ENCODE data around the gene CAD. TPM values are rescaled to one million over a fixed set of nuclear protein-coding genes. Genes with fewer than 3 reads are reported as not detected.

The CAD gene
- total and polyA plus RNA-seq, 9 of the 15 experiments (the other 6 are each of a cell fraction or from before 2014, with no cell fraction given), result 7.5 to 126 (median 33.7) TPM

- no peak for TF ChIP-seq RERE (CRISPR knock-in tag; IDR thresholded peaks at IDR 0.05; ENCODE audit: borderline replicate concordance)
- TF ChIP-seq ELF2 (CRISPR knock-in tag; IDR thresholded peaks at IDR 0.05), result peak; percentile 91
- TF ChIP-seq ZNF77 (CRISPR knock-in tag; IDR thresholded peaks at IDR 0.05), result no peak
- 0 out of 2 replicates have a peak, but pooled peaks have one; percentile 68 for TF ChIP-seq HDAC8 (tag; IDR thresholded peaks at IDR 0.05)
- no peak for TF ChIP-seq PATZ1 (CRISPR knock-in tag; IDR thresholded peaks at IDR 0.05; ENCODE audit: borderline replicate concordance)
- peak; percentile 70 for TF ChIP-seq SP1 (CRISPR knock-in tag; IDR thresholded peaks at IDR 0.05)
- peak; percentile 70 to 88 (median 85) for TF ChIP-seq YY1 (IDR thresholded peaks at IDR 0.05; ENCODE audit: borderline replicate concordance in 1 of 3, control insufficient read depth in 1 of 3, extremely low read depth in 1 of 3, insufficient read depth in 3 of 3, insufficient read length in 1 of 3, insufficient replicate concordance in 2 of 3, low read depth in 1 of 3, low read length in 2 of 3)
- TF ChIP-seq CHD2 (IDR thresholded peaks at IDR 0.05; ENCODE audit: low read depth, low read length), result peak; percentile 74
- TF ChIP-seq ILK (tag; IDR thresholded peaks at IDR 0.05; ENCODE audit: borderline replicate concordance, low read depth), result no peak
- TF ChIP-seq TAF9B (IDR thresholded peaks at IDR 0.05; ENCODE audit: partially characterized antibody), result peak; percentile 88
- peak; percentile 93 for TF ChIP-seq KDM5B (IDR thresholded peaks at IDR 0.05; ENCODE audit: insufficient replicate concordance, low read depth, low read length)
- peak; percentile 92; the same call in 1 of the 2 replicates for TF ChIP-seq NR1H2 (CRISPR knock-in tag; IDR thresholded peaks at IDR 0.05)
- TF ChIP-seq ZNF445 (CRISPR knock-in tag; IDR thresholded peaks at IDR 0.05; ENCODE audit: low read depth), result no peak
- TF ChIP-seq FOXP4 (CRISPR knock-in tag; IDR thresholded peaks at IDR 0.05; ENCODE audit: borderline replicate concordance), result no peak
- TF ChIP-seq PPARD (CRISPR knock-in tag; IDR thresholded peaks at IDR 0.05), result no peak
- TF ChIP-seq ZNF589 (CRISPR knock-in tag; IDR thresholded peaks at IDR 0.05; ENCODE audit: low read depth), result peak; percentile 6; the same call in 1 of the 2 replicates
- TF ChIP-seq FOXK2 (conservative IDR thresholded peaks at IDR 0.05 in 1 of 2, IDR thresholded peaks at IDR 0.05 in 1 of 2; ENCODE audit: low read depth in 2 of 2), result peak in 1 of 2 experiments; percentile 63; a peak in 2 of 4 replicates
Measured at GRCh38 chr2:27211943-27212625, 5.1 kb upstream of the CAD start, which contains the start of the genes ATRAID and SLC5A6 (continued).
